Measurements from ENCODE around the gene CRTC2.

The CRTC2 gene

GRCh38 chr1:153973071-153973470 is 14.7 kb upstream of the CRTC2 start:
- no peak for DNase-seq (ENCODE audit: low read depth)

- DNase-seq (ENCODE audit: low read depth), result no peak
Observed at GRCh38 chr1:153970346-153970745, 11.9 kb upstream of the CRTC2 start.

GRCh38 chr1:153968972-153969371 is 10.6 kb upstream of the CRTC2 start:
- no peak for DNase-seq (ENCODE audit: low read depth)

- no peak for DNase-seq (ENCODE audit: low read depth)
Observed at GRCh38 chr1:153968408-153968807, 10.0 kb upstream of the CRTC2 start.

GRCh38 chr1:153968000-153968363 is 9.6 kb upstream of the CRTC2 start:
- no peak for DNase-seq (ENCODE audit: low read depth)

GRCh38 chr1:153967107-153967999 is 8.9 kb upstream of the CRTC2 start, which contains the start of gene CREB3L4:
TSS of gene CREB3L4 (plus strand) at chr1:153967902. CDS start at chr1:153968526, 624 bp downstream.
- DNase-seq (ENCODE audit: low read depth), result peak; percentile 67

- no peak for DNase-seq (ENCODE audit: low read depth)
Observed at GRCh38 chr1:153963850-153964331, 5.5 kb upstream of the CRTC2 start.

GRCh38 chr1:153963030-153963849 is 4.8 kb upstream of the CRTC2 start, which contains the start of gene SLC39A1:
TSS of gene SLC39A1 (minus strand) at chr1:153963537. CDS start at chr1:153962715, 822 bp downstream.
- DNase-seq (ENCODE audit: low read depth), result peak; percentile 90

GRCh38 chr1:153962088-153963029 is 3.9 kb upstream of the CRTC2 start:
- DNase-seq (ENCODE audit: low read depth), result no peak

- no peak for DNase-seq (ENCODE audit: low read depth)
Observed at GRCh38 chr1:153961421-153961820, 3.0 kb upstream of the CRTC2 start.

- DNase-seq (ENCODE audit: low read depth), result no peak
Observed at GRCh38 chr1:153960206-153960605, 1.8 kb upstream of the CRTC2 start.

- DNase-seq (ENCODE audit: low read depth), result no peak
Observed at GRCh38 chr1:153959454-153959853, 1.0 kb upstream of the CRTC2 start.

GRCh38 chr1:153958961-153959260 is 499 bp upstream of the CRTC2 start:
- DNase-seq (ENCODE audit: low read depth), result no peak

GRCh38 chr1:153957744-153958110 is 685 bp downstream of the CRTC2 start:
- DNase-seq (ENCODE audit: low read depth), result no peak

GRCh38 chr1:153956997-153957715 is 1.3 kb downstream of the CRTC2 start:
- no peak for DNase-seq (ENCODE audit: low read depth)

GRCh38 chr1:153954826-153955225 is 3.6 kb downstream of the CRTC2 start:
- DNase-seq (ENCODE audit: low read depth), result no peak

GRCh38 chr1:153953859-153954365 is 4.5 kb downstream of the CRTC2 start:
- no peak for DNase-seq (ENCODE audit: low read depth)

- DNase-seq (ENCODE audit: low read depth), result no peak
Observed at GRCh38 chr1:153951801-153952200, 6.6 kb downstream of the CRTC2 start.

- no peak for DNase-seq (ENCODE audit: low read depth)
Observed at GRCh38 chr1:153951183-153951582, 7.2 kb downstream of the CRTC2 start.

GRCh38 chr1:153946622-153947241 is 11.7 kb downstream of the CRTC2 start, which contains the start of gene DENND4B:
TSS of gene DENND4B (minus strand) at chr1:153946718. CDS start at chr1:153944374, 2,344 bp downstream.
- DNase-seq (ENCODE audit: low read depth), result peak; percentile 60

Measured in stimulated activated CD8-positive, alpha-beta memory T cell treated with anti-CD3 and anti-CD28 coated beads, Interleukin-12 subunit alpha, Interleukin-12 subunit beta, amount 100 ng/mL, for 1 hour (primary cell).